HG03457 (cell line): ENCODE results near the gene ALK.
"Not testable (repeated sequence)": the region's sequence is repeated elsewhere in the genome, so short reads cannot be mapped to it uniquely, and the experiment has no call there.

Source experiments
- ATAC-seq: cut with Tn5 transposase; IDR thresholded peaks from one replicate; pipeline ENCODE4 v1.9.1; 2021; ENCODE audit warnings: moderate number of reproducible peaks; ENCODE audit not compliant: unreplicated experiment

ALK gene

DNA sequence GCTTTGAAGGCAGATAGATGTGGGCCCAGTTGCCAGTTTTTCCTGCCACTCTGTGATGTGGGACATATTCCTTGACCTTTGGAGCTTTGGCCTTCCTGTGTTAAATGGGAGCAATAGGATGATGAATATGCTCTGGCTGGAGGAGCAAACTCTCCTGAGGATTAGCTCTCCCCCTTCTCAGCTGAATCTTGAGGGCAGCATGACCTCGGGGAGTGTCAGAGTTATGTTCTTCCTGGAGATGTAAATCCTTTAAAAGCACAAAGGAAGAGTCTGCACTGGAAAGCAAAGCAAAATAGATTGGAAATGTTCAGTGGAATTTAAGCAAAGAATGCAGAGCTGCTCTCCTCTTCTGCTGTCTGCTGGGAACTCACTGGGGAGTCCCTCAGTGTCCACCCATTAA lies 160.1 kb downstream of the ALK start:
- ATAC-seq, result no peak

DNA sequence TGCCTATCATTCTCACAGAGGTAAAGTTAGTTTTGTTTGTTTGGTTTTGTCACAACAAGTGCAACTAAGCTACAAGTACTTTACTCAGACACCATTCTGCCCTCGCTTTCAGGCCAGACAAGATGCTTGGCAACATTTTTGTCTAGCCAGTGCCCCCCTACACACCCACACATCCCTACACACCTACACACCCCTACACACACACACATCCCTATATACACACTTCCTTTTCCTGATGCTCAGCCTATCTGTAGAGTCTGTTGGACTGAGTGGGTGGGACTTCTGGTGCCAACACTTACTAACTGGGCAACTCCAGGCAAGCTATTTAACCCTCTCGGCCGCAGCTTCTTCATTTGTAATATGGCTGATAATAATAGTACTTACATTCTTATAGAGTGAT lies 161.4 kb downstream of the ALK start:
- ATAC-seq, result no peak

DNA sequence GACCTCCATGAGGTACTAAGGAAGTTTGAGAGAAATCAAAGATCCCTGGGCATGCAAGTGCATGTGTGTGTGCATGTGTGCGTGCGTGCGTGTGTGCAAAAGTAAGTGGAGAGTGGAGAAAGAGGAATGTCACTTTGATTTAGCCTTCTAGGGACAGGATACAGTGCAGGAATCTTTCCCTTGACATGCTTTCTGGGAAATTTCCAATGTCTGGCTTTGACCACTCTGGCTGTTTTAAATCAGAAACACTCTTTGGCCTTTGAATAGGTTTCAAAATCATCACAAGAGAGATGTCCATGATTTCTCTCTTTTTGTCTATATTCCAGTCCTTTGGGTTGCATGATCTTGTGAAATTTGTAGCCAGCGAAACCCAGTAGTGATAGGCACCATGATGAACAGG lies 162.0 kb downstream of the ALK start:
- no peak for ATAC-seq

DNA sequence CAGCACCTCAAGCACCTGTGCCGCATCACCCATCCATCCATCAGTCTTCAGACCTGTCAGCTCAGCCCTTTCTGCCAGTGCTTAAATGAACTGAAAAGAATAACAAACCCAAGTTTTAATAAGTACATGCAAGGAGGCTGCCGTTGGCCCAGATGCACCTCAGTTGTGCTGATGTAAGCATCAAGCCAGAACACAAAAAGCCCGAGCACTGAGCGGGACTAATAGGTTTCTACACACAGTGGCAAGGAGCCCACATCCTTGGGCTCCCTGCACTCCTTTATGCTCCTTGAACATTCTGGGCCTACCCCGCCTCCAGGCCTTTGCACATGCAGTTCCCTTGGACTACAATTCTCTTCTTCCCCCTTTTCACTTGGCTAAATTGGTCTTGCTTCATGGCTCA lies 165.6 kb downstream of the ALK start:
- ATAC-seq, result no peak

DNA sequence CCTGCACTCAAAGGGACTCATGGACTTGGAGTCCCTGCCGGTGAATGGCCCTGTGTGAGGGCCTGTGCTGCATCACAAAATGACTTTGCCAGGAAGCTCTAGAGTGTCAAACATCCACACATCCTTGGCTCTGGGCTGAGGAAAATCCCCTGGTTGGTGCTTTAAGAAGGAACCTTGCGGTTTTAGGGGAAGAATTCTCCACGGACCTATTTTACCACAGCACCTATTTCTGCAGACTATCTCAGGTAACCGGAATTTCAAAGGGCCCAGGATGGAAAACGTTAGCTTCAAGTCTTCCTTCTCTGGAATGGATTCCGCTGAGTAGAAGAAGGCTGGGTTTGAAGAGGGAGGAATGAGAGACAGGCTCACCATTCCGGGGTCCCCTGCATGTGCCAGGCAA lies 166.2 kb downstream of the ALK start:
- no peak for ATAC-seq

DNA sequence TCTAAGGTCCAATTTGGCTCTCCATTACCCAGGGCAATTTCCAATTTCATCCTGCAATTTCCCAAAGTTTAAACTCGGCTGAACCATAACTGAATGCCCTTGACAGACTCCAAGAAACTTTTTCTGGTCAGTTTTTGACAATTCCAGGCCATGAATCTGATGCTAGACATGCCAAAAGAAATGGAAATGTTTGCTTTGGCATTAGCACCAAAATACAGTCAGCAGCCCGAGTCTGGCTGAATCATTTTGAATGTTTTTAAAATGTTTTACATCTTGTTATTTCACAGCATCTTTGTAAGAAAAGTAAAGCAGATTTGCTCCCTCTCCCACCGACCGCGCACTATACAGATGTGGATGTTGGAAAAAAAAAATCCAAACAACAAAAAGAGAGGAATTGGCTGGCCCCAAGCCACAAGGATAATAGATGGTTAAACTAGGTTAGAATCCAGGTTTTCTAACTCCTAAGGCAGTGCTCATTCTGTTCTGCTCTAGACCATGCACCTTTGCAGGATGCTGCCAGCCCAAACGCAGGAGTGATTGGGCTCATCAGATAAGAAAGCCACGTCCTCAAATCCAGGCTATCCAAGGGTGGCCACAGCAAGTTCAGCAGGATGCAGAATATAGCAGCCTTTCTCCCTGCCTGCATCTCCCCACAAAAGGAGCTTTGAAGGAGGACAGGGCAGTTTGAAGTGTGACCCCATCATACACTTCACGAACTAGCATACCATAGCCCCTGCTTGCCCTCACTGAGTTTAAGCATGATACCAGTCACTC lies 167.5 kb downstream of the ALK start:
- ATAC-seq, result no peak

DNA sequence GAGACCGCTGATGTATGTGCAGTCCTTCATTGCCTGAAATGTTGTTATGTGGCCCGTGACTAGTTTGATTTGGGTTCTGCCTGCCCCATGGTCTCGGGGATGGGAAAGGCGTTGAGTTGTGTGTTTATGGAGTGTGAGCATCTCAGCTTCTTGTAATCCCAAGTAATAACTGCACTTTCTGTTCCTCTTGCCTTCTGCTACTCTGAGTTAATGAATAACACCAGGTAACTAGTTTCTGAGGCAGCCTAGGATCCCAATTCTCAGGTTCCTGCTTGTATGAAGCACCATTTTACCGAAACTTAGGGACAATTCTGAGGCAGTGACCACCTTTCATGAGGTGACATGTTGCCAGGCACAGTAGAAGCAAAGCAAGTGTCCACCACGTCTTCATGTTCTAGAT lies 170.0 kb downstream of the ALK start:
- peak; percentile 41 for ATAC-seq

DNA sequence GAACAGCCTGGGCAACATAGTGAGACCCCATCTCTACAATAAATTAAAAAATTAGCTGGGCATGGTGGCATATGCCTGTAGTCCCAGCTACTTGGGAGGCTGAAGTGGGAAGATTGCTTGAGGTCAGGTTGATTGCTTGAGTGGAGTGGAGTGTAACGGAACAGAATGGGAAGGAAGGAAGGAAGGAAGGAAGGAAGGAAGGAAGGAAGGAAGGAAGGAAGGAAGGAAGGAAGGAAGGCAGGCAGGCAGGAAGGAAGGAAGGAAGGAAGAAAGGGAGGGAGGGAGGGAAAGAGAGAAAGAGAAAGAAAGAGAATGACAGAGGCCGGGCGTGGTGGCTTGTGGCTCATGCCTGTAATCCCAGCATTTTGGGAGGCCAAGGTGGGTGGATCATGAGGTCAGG lies 170.9 kb downstream of the ALK start:
- ATAC-seq, result not testable (repeated sequence)

DNA sequence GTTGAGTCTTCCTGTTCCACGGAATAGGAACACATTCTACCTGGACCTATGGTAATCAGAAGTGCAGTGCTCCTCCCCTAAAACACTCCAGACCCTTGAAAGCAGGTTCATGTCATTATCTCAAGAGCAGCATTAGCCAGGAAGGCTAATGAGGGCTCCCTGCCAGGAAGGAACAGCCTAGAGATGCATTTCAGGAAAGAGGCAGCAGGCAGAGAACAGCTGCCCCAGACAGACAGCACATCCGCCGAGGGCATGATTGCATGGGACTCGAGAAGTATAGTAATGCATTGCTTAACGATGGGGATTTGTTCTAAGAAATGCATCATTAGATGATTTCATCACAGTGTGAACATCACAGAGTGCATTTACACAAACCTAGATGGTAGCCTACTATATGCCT lies 171.5 kb downstream of the ALK start:
- ATAC-seq, result no peak

DNA sequence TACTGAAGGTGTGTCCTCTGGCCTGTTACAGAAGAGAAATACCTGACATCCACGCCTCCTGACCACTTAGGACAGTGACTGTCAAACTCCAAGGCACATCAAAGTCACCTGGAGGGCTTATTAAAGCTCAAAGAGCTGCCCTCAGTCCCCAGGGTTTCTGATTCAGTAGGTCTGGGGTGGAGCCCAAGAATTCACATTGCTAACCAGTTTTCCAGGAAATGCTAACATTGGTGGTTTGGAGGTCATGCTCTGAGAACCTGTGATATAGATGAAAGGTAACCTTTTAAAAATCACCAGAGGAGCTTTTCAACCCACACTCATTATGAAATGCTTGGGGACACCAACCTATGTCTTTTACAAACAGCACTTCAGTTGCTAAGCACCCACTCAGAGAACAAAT lies 172.3 kb downstream of the ALK start:
- ATAC-seq, result no peak

DNA sequence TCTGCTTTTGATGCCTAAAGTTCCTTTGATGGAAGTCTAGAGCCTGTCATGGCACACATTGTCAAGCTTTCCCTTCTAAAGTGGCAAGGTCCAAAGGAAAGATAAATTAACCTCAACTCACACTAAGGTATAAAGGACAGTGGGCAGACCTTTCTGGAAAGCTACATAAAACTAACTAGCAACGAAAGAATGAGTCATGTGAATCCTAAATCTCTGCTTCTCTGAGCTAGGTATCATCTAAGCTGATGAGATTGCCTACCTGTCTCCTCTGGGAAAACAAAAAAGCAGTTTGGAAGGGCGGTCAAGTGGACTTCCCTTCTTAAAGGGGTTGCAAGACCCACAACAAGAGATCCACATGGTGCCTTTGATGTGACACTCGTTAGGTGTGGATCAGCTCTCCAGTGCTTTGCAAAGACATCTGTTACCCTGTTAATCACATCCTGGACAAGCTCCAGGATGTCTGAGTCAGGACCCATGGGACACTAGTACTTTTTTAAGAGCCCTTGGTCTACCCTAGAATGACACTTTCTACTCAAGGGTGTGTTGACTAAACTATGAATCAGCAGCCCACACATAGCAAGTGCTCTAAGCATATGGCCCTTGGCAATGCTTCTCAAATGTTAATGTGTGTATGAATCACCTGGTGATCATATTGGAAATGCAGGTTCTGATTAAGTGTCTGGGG lies 173.5 kb downstream of the ALK start:
- no peak for ATAC-seq

DNA sequence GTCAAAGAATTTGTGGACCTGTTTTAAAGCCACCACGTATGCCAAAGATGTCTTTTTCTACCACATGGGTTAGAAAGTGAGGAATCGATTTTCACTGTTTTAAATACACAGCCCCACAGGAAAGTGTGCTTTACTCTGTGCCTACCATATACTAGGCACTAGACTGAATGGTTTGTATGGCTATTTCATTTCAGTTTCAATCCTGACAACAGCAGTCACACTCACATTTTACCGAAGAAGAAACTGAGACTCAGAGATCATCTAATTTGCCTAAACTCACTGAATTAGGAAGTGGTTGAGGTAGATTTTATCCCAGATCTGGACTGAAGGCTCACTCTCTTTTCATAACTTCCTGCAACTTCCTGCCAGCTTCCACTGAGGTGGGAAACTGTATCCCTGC lies 176.4 kb downstream of the ALK start:
- peak; percentile 66 for ATAC-seq

DNA sequence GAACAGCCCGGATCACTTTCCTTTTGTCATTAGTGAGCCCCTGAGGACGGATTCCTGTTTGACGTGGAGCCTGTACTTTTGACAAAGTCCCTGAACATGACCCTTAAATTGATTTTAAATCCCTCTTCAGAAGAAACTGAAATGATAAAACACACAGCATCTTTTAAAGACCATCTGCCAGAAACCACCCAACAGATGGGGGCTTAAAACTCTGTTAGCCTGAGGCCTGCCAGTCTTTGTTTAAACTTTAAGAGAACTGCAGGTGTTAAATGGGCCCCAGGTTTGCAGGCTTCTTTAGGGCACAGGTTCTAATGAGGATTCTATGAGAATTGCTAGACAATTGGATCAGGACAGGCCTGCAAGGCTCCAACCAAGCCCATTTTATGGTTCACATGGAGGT lies 177.9 kb downstream of the ALK start:
- ATAC-seq, result no peak

DNA sequence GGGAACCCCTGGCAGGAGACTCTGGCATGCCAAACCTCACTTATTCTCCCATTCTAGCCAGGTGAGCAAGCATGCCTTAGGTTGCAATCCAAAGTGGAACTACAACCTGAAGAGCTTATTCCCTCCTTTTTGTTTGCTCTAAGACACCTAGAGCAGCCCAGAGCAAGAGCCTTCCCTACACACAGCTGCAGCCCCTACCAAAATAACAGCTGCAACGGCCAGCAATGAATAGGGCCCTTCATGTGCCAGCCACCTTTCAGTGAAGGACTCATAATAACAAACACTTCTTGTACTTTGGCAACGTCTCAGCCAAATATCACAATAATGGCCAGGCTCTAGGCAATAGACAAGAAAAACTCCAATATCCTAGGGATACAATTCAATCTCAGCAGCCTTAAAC lies 178.7 kb downstream of the ALK start:
- ATAC-seq, result no peak

DNA sequence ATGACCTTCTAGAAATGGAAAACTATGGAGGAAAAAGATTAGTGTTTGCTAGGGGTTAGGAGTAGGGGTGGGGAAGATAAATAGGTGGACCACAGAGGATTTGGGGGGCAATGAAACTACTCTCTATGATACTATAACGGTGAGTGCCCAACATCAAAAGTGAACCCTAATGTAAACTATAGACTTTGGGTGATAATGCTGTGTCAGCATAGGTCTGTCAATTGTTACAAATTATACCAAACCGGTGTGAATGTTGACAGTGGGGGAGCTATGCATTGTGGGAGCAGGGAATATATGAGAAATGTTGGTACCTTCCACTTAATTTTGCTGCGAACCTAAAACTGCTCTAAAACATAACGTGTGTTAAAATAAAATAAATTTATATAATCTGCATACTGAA lies 180.3 kb downstream of the ALK start:
- ATAC-seq, result no peak

DNA sequence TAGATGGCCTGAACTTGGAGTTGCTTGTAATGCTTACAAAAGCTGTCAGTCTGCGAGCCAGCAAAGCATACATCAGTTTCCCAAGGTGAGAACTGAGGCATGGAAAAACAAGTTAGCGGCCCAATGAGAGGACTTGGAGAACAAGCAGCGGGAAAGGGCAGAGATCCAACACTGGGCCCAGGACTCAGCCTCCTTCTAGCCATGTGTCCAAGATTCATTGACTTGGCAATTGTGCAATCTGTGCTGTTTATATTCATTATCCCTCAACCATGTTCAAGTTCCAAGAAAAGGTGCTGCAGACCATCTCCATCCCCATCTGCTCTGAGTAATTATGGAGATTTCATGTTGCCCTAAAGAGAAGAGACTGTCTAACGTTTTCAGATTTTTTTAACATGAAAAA lies 187.4 kb downstream of the ALK start:
- no peak for ATAC-seq

DNA sequence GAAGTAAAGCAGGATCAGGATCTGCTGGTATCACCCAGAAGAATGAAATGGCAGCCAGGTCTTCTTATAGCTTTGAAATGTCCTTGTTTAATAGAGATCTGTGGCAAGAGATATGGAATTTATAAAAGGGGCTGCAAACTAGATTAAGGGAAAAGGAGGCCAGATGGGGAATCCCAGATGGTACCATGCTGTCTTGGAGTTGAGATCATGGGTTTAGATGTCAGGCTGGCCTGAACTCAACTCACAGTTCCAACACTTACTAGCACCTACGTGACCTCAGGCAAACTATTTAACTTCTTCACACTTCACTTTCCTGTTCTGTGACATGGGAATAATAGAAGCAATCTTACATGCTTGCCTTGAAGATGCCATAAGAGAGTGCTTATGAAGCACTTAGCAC lies 188.2 kb downstream of the ALK start:
- no peak for ATAC-seq

DNA sequence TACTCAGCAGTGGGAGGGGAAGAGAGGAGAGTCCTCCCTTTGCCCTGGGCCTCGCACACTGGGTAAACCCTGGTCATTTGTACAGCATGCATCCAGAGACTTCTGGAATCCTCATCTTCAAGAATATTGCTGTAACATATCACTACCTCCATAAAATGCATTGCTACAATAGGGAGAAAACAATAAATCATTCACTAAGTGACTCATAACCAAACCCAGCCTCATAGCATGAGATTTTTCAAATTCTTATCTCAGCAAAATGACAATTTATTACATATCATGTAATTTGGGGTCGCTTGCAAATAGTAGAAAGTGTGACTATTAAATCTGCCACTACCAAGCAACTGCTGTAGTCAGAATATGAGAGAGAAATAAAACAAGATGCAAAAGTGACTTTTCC lies 189.4 kb downstream of the ALK start:
- no peak for ATAC-seq

DNA sequence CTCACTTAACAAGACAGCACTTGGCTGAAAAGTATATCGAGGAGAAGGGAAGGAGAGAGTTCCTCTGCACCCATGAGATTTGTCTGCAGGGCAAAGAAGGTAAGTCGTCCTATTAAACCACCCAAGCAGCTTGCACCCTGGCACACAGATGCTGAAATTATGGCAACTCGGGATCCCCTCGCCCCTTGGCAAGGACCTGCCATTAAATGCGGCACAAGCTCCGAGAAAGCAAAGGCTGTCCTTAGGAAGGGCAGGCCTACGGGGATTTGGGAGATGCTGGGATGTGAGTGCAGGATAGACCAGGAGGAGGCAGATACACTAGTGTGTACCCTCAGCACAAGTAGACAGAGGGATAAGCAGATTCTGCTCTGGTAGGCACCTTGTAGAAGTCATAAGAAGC lies 191.5 kb downstream of the ALK start:
- ATAC-seq, result no peak

DNA sequence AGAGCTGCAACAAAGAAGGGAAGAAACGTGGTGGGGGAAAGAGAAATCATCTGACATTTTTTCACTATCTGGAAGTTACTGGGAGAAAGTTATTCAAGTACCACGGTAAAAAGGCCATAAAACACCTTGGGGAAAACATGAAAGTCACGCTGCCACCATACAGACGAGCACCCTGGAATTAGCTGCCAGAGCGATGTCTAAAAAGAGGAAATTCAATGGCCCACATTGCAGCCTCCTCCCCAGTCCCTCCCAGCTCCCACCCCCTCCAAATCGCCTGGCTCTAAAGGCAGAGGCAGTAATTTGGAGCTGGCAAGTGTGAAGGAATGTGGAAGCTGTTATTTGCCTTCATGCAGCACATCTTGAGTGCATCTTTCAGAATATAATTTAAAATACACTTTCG lies 192.0 kb downstream of the ALK start:
- no peak for ATAC-seq

DNA sequence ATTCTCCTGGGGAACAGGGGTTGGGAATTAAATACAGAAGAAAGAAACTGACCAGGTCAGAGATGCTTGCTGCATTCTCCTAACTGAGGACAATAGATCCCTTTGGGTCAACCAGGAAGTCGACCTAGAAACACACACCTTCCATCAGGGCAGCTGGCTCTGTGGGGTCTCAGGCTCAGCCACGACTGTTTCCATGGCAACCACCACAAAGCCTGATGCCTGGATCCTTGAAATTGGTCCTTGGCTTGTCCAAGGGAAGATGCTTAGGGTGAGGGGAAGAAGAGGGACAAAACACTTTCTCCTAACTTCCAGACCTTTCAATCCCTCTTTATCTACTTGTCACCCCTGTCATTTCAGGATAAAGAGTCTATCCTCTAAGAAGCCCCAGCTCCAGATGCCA lies 194.4 kb downstream of the ALK start:
- ATAC-seq, result no peak

DNA sequence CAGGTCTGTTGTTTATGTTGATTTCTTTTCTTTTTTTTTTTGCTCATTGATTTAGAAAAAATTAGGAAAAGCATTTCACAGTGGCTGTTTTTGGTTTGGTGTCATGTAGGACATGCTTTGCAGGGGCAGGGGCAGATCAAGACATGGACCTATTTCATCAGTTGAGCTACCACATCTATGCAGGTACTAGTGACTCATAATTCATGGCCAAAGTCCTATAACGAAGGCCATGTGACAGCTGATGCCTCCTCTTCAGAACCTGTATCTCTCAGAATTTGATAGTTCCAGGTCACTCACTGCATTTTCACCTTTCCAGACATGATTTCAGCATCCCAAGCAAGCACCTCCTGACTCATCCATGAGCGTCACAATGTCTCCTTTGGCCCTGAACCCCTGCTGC lies 195.8 kb downstream of the ALK start:
- no peak for ATAC-seq

DNA sequence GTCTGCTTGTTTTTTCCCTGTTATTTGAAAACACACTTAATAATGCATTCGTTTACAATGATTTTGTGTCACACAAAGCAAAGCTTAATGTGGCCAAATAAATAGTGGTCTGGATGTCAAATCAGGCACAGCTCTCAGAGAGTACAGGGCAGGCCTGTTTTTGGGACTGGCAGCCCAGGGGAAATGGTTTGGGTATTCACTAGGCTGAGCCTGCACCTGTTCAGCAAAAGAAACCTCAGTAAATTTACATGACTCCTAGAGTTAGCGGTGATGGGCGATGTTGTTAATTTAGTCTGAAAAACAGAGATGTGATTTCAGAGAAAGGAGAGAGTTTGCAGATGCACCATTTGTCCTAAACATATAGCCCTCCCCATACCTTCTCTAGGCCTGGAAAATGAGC lies 197.1 kb downstream of the ALK start:
- ATAC-seq, result no peak
